Common myeloid progenitor, CD34-positive (primary cell): ENCODE data around the gene HSCB.
"Not testable (repeated sequence)": the region's sequence is repeated elsewhere in the genome, so short reads cannot be mapped to it uniquely, and the experiment has no call there.

Experiments
- CTCF ChIA-PET: fragments of 350-600 bp; sonication (Branson Sonifier 250); formaldehyde crosslinking; loops from one replicate; lab custom pipeline; 2021; ENCODE audit warnings: antibody characterized with exemption; lab: Charles Lee
- POLR2A ChIA-PET: fragments of 350-600 bp; sonication (Branson Sonifier 250); formaldehyde crosslinking; loops from one replicate; lab custom pipeline; 2021; ENCODE audit warnings: antibody characterized with exemption; lab: Charles Lee
- DNase-seq, 3 donors: peaks; one replicate each; pipeline versions ENCODE4 v3.0.0 to v3.0.0-alpha.2; 2013
- H3K27ac ChIP-seq, 2 experiments: 1 replicate in 1 of 2; 2 replicates in 1 of 2; pipeline ENCODE4 v1.7.0; 2013; ENCODE audit warnings: inconsistent platforms in 2 of 2, low read length in 2 of 2, mild to moderate bottlenecking in 2 of 2, low read depth in 1 of 2, moderate library complexity in 1 of 2; ENCODE audit not compliant: severe bottlenecking in 2 of 2, insufficient read depth in 1 of 2, poor library complexity in 1 of 2
- H3K27me3 ChIP-seq, 5 experiments: replicated peaks in 2 of 5; 1 replicate in 3 of 5; 2 replicates in 2 of 5; pipeline versions ENCODE4 v1.6.1 to v1.7.0; 2013; ENCODE audit warnings: low read length in 4 of 5, mild to moderate bottlenecking in 2 of 5, moderate library complexity in 2 of 5, inconsistent platforms in 1 of 5; ENCODE audit not compliant: insufficient read depth in 5 of 5, control insufficient read depth in 4 of 5
- H3K36me3 ChIP-seq, 4 experiments: 1 replicate in 2 of 4; 2 replicates in 2 of 4; pipeline versions ENCODE4 v1.6.1 to v1.7.0; 2013; ENCODE audit warnings: low read length in 3 of 4, control low read depth in 1 of 4, mild to moderate bottlenecking in 1 of 4; ENCODE audit not compliant: control insufficient read depth in 4 of 4, insufficient read depth in 4 of 4
- H3K4me1 ChIP-seq, 4 experiments: 1 replicate in 3 of 4; 2 replicates in 1 of 4; pipeline versions ENCODE4 v1.6.1 to v1.7.1; 2013; ENCODE audit warnings: low read length in 3 of 4, mild to moderate bottlenecking in 3 of 4, control low read depth in 1 of 4, inconsistent platforms in 1 of 4, moderate library complexity in 1 of 4; ENCODE audit not compliant: control insufficient read depth in 4 of 4, insufficient read depth in 4 of 4; ENCODE audit errors: control extremely low read depth in 1 of 4
- H3K4me3 ChIP-seq, 7 experiments: 1 replicate in 4 of 7; 2 replicates in 3 of 7; pipeline versions ENCODE4 v1.5.1 to v1.7.0; 2013; ENCODE audit warnings: mild to moderate bottlenecking in 7 of 7, low read length in 6 of 7, moderate library complexity in 6 of 7, inconsistent platforms in 2 of 7, low read depth in 2 of 7, control low read depth in 1 of 7; ENCODE audit not compliant: insufficient read depth in 4 of 7, control insufficient read depth in 1 of 7; ENCODE audit errors: extremely low read depth in 1 of 7
- H3K9me3 ChIP-seq, 5 experiments: 1 replicate in 4 of 5; 2 replicates in 1 of 5; pipeline versions ENCODE4 v1.6.1 to v1.7.1; 2013; ENCODE audit warnings: low read length in 4 of 5, mild to moderate bottlenecking in 2 of 5, inconsistent platforms in 1 of 5, low read depth in 1 of 5, moderate library complexity in 1 of 5; ENCODE audit not compliant: control insufficient read depth in 4 of 5, insufficient read depth in 2 of 5; ENCODE audit errors: control extremely low read depth in 1 of 5
- WGBS: methylation state at CpG from one replicate; pipeline ENCODE4 v1.1.5; 2013; ENCODE audit not compliant: insufficient coverage; 5-methylcytosine and 5-hydroxymethylcytosine counted together

Gene HSCB

GRCh38 chr22:28802595-28803123 lies 60.8 kb downstream of the HSCB start:
- POLR2A ChIA-PET = interaction anchor here (0.6 to 5.8 kb wide), 6 partner anchors 8 to 28 kb away, joined by 3 to 46 read pairs (median 4); no protein-coding TSS in a partner anchor
- CTCF ChIA-PET = interaction anchor here (0.9 to 17.2 kb wide), 9 partner anchors 12 to 440 kb away, joined by 3 to 174 read pairs (median 4); no protein-coding TSS in a partner anchor

GRCh38 chr22:28805426-28805825 lies 63.6 kb downstream of the HSCB start:
- H3K27me3 ChIP-seq, H3K4me3 ChIP-seq, H3K9me3 ChIP-seq, DNase-seq, H3K36me3 ChIP-seq, POLR2A ChIA-PET, H3K27ac ChIP-seq: not testable (repeated sequence)
- peaks cover 21 to 76% (median 54%) of the 10 kb centered on the region in 4 experiments for H3K4me1 ChIP-seq
- CTCF ChIA-PET = interaction anchor here (1.1 to 17.2 kb wide), 4 partner anchors 10 to 24 kb away, joined by 5 to 174 read pairs (median 78); no protein-coding TSS in a partner anchor
- WGBS = 100% methylated on average over 2 of the region's 5 CpGs

More at GRCh38 chr22:28802595-28803123, 60.8 kb downstream of the HSCB start:
- H3K4me3 ChIP-seq = peak overlapping the region in 6 of 7 experiments; percentile 50 to 100 (median 96)
- WGBS = no CpG with 5 or more reads among the region's 7 CpGs
- no peaks in the 10 kb centered on the region for H3K9me3 ChIP-seq
- DNase-seq = peak; percentile 75 to 85 (median 82)
- H3K36me3 ChIP-seq = peaks cover 0 to 12% (median 2%) of the 10 kb centered on the region in 4 experiments
- H3K27ac ChIP-seq = peak overlapping the region; percentile 100
- H3K4me1 ChIP-seq = peaks cover 12 to 60% (median 35%) of the 10 kb centered on the region in 4 experiments
- no peaks in the 10 kb centered on the region for H3K27me3 ChIP-seq
